PC-3 (cell line): ENCODE measurements around the gene FBF1. TPM values are rescaled to one million over a fixed set of nuclear protein-coding genes. Genes with fewer than 3 reads are reported as not detected.

Experiments used
- ATAC-seq: fragments of 200-7000 bp; cut with Tn5 transposase; 2 replicates; pipeline ENCODE4 v1.9.1; 2020; ENCODE audit warnings: mild to moderate bottlenecking, moderate library complexity
- BruUV-seq: library from RNA; stranded (reverse); fragments of 400-500 nt; replicated peaks from 2 replicates; lab custom pipeline; 2021; lab: Mats Ljungman, UMichigan
- CTCF ChIA-PET: fragments of 300-600 bp; sonication (Branson Sonifier 250); formaldehyde crosslinking; loops from one replicate; lab custom pipeline; 2022; ENCODE audit warnings: antibody characterized with exemption; lab: Charles Lee
- POLR2A ChIA-PET: fragments of 300-600 bp; sonication (Branson Sonifier 250); formaldehyde crosslinking; loops from one replicate; lab custom pipeline; 2022; ENCODE audit warnings: antibody characterized with exemption; ENCODE audit not compliant: unreplicated experiment; lab: Charles Lee
- DNase-seq: peaks from one replicate; pipeline ENCODE4 v3.0.0-alpha.2; 2015
- H2AFZ ChIP-seq: fragments of 300-600 bp; sonication (generic); 2 replicates; pipeline ENCODE4 v1.6.0; 2016; ENCODE audit warnings: antibody characterized with exemption, low read length
- H3F3A ChIP-seq: fragments of 300-600 bp; sonication (generic); one replicate; pipeline ENCODE4 v1.6.0; 2017; ENCODE audit warnings: antibody characterized with exemption, low read length, control low read depth, mild to moderate bottlenecking; ENCODE audit not compliant: unreplicated experiment
- H3K27ac ChIP-seq: fragments of 300-600 bp; sonication (generic); 2 replicates; pipeline ENCODE4 v1.5.1; 2016; ENCODE audit warnings: mild to moderate bottlenecking, low read length
- H3K27me3 ChIP-seq: fragments of 300-600 bp; sonication (generic); 2 replicates; pipeline ENCODE4 v1.6.1; 2016; ENCODE audit warnings: low read length, mixed read lengths
- H3K36me3 ChIP-seq: fragments of 300-600 bp; sonication (generic); 2 replicates; pipeline ENCODE4 v1.6.1; 2016; ENCODE audit warnings: low read depth, mixed run types, low read length, mixed read lengths
- H3K4me1 ChIP-seq: fragments of 300-600 bp; sonication (generic); 2 replicates; pipeline ENCODE4 v1.5.1; 2016; ENCODE audit warnings: low read length; ENCODE audit not compliant: insufficient read depth
- H3K4me2 ChIP-seq: fragments of 300-600 bp; sonication (generic); 2 replicates; pipeline ENCODE4 v1.6.0; 2016; ENCODE audit warnings: low read length
- H3K4me3 ChIP-seq: fragments of 300-600 bp; sonication (generic); 2 replicates; pipeline ENCODE4 v1.5.1; 2016; ENCODE audit warnings: mild to moderate bottlenecking, low read length, mixed read lengths
- H3K79me2 ChIP-seq: fragments of 300-600 bp; sonication (generic); 2 replicates; pipeline ENCODE4 v1.6.1; 2017; ENCODE audit warnings: low read length, mixed read lengths
- H3K9ac ChIP-seq: fragments of 300-600 bp; sonication (generic); 2 replicates; pipeline ENCODE4 v1.6.0; 2016; ENCODE audit warnings: mild to moderate bottlenecking, low read length
- H3K9me2 ChIP-seq: fragments of 300-600 bp; sonication (generic); replicated peaks from 2 replicates; pipeline ENCODE4 v1.6.1; 2016; ENCODE audit warnings: mixed run types, low read length, mixed read lengths
- H3K9me3 ChIP-seq: fragments of 300-600 bp; sonication (generic); 2 replicates; pipeline ENCODE4 v1.6.1; 2016; ENCODE audit warnings: low read length, mixed read lengths
- H4K20me1 ChIP-seq: fragments of 300-600 bp; sonication (generic); 2 replicates; pipeline ENCODE4 v1.6.1; 2016; ENCODE audit warnings: low read length, mixed read lengths
- EZH2 ChIP-seq: fragments of 300-600 bp; sonication (generic); IDR thresholded peaks from one replicate; pipeline ENCODE4 v1.6.1; 2017; ENCODE audit warnings: antibody characterized with exemption, mild to moderate bottlenecking, low read length; ENCODE audit not compliant: unreplicated experiment
- EZH2phosphoT487 ChIP-seq: fragments of 300-600 bp; sonication (generic); IDR thresholded peaks from 2 replicates; pipeline ENCODE4 v1.6.1; 2018; ENCODE audit warnings: mild to moderate bottlenecking, antibody characterized with exemption, low read length, borderline replicate concordance
- intact Hi-C: fragments of 100-400 bp; cut with micrococcal nuclease; formaldehyde crosslinking; loops from 2 replicates; pipeline ENCODE4 v1.9.0; 2023
- total RNA-seq: library from RNA; depleted of rRNA; stranded (reverse); fragments of >200 nt; gene quantifications from 2 replicates; pipeline ENCODE4 v1.2.3, GENCODE V29; 2014
- TF ChIP-seq, protein P1 (sequence below): fragments of 300-600 bp; sonication (generic); conservative IDR thresholded peaks from 2 replicates; pipeline ENCODE4 v1.5.1; 2017; ENCODE audit warnings: antibody characterized with exemption, low read depth, mild to moderate bottlenecking, low read length

FBF1 gene
- total RNA-seq, 1 experiment from 2014 or later, result 39.2 TPM

DNA sequence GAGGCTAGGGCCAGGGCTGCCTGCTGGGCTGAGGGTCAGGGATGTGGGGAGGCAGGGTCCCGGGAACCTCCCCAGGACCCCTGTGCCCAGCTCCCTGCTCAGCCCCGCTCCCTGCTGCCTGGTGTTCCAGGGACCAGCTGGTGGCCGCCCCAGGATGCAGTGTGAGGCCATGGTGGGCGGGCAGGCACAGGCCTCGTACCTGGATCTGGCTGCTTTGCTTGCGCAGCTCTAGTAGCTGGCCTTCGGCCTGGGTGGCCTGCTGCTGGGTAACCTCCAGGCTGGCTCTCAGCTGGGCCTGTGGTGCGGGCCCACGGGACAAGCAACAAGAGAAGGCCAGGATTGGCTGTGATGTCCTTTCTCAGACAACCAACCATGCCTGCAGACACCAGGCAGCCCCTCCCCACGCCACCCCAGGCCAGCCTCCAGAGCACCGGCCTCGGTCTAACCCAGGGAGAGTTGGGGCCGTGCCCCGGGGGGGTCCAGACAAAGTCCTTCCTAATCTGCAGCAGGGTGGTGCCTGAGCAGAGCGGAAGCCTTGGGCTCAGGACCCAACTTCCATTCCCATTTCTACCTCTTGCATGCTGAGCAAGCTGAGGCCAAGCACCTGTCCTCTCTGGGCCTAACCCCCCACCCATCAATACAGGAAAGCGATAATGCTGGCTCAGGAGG, 48.2 kb downstream of the FBF1 start:
- H4K20me1 ChIP-seq, result no peaks in the 10 kb centered on the region
- BruUV-seq, result no TSS peak
- H3K9me3 ChIP-seq, result no peaks in the 10 kb centered on the region
- no peak overlapping the region for H3K4me2 ChIP-seq
- H3K27ac ChIP-seq, result no peak overlapping the region
- no peak overlapping the region for H3K4me3 ChIP-seq
- DNase-seq, result no peak
- H3F3A ChIP-seq, result peaks cover 7% of the 10 kb centered on the region
- peaks cover 30% of the 10 kb centered on the region for H3K79me2 ChIP-seq
- H3K9ac ChIP-seq, result no peak overlapping the region
- peaks cover 14% of the 10 kb centered on the region for H3K4me1 ChIP-seq
- peaks cover 7% of the 10 kb centered on the region; the same call in 1 of the 2 replicates for H3K36me3 ChIP-seq
- ChIA-PET CTCF (no interaction called here), POLR2A (no interaction called here)
- no peaks in the 10 kb centered on the region for H3K27me3 ChIP-seq
- intact Hi-C loops, result no loop called here
- no peak for ATAC-seq
- H2AFZ ChIP-seq, result no peak overlapping the region
- TF ChIP-seq EZH2, result no peak
- TF ChIP-seq, protein P1, sequence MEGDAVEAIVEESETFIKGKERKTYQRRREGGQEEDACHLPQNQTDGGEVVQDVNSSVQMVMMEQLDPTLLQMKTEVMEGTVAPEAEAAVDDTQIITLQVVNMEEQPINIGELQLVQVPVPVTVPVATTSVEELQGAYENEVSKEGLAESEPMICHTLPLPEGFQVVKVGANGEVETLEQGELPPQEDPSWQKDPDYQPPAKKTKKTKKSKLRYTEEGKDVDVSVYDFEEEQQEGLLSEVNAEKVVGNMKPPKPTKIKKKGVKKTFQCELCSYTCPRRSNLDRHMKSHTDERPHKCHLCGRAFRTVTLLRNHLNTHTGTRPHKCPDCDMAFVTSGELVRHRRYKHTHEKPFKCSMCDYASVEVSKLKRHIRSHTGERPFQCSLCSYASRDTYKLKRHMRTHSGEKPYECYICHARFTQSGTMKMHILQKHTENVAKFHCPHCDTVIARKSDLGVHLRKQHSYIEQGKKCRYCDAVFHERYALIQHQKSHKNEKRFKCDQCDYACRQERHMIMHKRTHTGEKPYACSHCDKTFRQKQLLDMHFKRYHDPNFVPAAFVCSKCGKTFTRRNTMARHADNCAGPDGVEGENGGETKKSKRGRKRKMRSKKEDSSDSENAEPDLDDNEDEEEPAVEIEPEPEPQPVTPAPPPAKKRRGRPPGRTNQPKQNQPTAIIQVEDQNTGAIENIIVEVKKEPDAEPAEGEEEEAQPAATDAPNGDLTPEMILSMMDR, result no peak
- no peak for TF ChIP-seq EZH2phosphoT487
- no peaks in the 10 kb centered on the region for H3K9me2 ChIP-seq

DNA sequence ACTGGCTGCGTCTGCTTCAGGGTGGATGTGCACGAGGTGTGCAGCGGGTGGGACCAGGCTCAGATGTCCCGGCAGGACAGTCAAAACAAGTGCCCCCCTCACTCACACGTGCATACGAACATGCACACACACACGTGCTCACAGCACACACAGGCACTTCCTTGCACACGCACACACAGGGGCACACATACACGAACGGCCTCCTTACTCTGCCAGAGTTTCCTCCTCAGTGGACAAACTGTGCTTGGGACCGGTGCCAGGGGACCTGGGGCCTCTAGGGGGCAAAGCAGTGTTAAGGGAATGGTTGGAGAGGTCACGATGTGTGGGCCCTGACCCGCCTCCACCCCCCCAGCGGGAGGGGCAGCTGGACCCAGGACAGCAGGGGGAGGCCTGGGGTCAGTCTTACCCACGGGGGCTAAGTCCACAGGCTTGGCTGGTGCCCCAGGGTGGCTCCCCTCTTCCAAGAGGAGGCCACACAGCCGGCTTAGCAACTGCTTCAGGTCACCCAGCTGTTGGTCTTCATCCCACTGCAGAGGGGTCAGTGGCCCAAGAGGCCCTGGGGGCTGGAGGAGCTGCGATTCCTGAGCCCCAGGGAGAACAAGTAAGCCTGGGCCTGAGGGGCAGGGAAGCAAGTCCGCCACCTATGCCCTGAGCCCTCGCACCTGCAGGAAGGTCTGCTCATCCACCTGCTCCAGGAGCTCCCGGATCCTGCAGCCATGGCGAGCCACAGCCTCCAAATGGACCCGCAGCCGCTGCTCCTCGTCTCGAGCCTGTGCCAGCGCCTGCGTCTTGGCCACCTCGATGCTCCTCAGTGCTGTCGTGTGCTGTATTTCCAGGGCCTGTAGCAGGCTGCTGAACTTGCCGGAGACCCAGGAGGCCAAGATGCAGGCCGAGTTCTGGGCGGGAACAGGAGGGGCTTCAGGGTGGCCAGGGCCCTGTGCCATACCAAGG, 49.0 kb downstream of the FBF1 start:
- Histone ChIP-seq H3K4me3 (no peak overlapping the region), H3K9me2 (no peaks in the 10 kb centered on the region), H3K4me2 (no peak overlapping the region), H3K27me3 (no peaks in the 10 kb centered on the region), H3K79me2 (peaks cover 30% of the 10 kb centered on the region), H3F3A (no peaks in the 10 kb centered on the region), H3K4me1 (peaks cover 9% of the 10 kb centered on the region), H3K9me3 (no peaks in the 10 kb centered on the region), H4K20me1 (no peaks in the 10 kb centered on the region), H3K27ac (no peak overlapping the region), H3K36me3 (peaks cover 3% of the 10 kb centered on the region; the same call in 1 of the 2 replicates), H2AFZ (no peak overlapping the region), H3K9ac (no peak overlapping the region)
- ChIA-PET CTCF (no interaction called here), POLR2A (no interaction called here)
- no peak for ATAC-seq
- intact Hi-C loops, result no loop called here
- no peak for DNase-seq
- BruUV-seq, result no TSS peak
- TF ChIP-seq EZH2phosphoT487 (no peak), EZH2 (no peak)
- TF ChIP-seq, protein P1, result no peak
